ENCODE measurements around the gene TDRD12.
A peak's percentile ranks its signal among the peaks of the same experiment; 100 is the strongest.
"Not testable (repeated sequence)": the region's sequence is repeated elsewhere in the genome, so short reads cannot be mapped to it uniquely, and the experiment has no call there.

Gene TDRD12

GRCh38 chr19:32748497-32748896 is 28.9 kb downstream of the TDRD12 start:
- peak; percentile 53; the same call in 1 of the 2 replicates for TF ChIP-seq CTCF (IDR thresholded peaks at IDR 0.05; ENCODE audit: borderline replicate concordance, insufficient read depth, low read depth, low read length)

DNA sequence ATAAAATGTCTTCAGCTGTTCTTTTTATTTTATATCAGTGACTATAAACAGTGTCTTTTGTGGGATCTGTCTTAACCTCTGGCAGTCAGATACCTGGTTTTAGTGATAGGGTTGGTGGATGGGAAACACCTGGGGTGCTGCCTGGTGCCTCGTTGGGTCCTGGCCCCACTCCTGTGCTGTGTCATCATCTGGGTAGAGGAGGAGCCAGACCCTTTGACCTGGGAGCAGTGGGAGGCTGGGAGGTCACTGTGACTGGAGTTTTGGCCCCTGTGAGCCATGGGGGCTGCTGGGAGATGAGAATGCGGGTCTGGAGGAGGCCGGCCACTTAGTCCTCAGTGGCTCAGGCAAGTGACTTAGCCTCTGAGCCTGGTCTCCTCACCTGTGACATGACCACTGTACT is 29.4 kb downstream of the TDRD12 start:
- TF ChIP-seq CTCF (IDR thresholded peaks at IDR 0.05; ENCODE audit: borderline replicate concordance, insufficient read depth, low read depth, low read length), result no peak
- no peak overlapping the region for H3K4me3 ChIP-seq (ENCODE audit: low read depth, low read length)

More at GRCh38 chr19:32748497-32748896, 28.9 kb downstream of the TDRD12 start:
- no peak overlapping the region for H3K4me3 ChIP-seq (ENCODE audit: low read depth, low read length)

DNA sequence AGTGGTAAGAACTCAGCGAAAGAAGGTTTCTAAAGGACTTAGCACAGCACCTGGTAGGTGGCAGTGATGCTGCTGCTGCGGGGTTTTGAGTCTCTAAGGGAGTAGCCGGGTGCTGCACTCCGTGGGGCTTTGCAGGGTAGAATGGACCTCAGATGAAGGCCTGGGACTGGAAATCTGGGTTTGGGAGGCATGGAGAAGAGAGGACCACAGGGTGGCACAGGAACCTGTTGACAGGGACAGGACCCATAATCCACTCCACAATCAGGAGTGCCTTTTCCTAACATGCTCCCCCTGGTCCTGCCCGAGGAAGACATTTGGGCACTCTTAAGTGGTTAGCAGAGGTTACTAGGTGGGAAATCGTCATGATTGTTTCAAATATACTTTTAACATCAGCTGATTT is 29.8 kb downstream of the TDRD12 start:
- H3K4me3 ChIP-seq (ENCODE audit: low read depth, low read length), result no peak overlapping the region

DNA sequence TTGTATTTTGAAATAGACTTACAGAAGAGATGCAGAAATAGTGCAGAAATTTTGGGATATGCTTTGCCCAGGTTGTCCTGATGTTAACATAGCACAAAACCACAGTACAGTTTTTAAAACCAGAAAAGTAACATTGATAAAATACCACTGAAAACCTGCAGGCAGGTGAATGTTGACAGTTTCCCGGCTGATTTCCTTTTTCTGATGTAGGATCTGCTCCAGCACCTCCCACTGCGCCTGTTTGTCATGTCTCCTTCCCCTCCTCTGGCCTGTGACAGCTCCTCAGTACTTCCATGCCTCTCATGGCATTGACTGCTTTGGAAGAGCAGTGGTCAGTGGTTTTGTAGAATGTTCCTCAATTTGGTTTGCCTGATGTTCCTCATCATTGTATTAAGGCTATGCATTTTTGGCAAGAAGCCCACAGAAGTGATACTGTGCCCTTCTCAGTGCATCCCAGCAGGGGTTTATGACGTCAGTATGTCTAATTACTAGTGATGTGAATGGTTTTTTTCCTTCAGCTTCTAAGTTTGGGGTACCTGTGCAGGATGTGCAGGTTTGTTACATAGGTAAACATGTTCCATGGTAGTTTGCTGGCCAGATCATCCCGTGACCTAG is 31.0 kb downstream of the TDRD12 start:
- H3K4me3 ChIP-seq (ENCODE audit: low read depth, low read length), result no peak overlapping the region
- no peak for TF ChIP-seq CTCF (IDR thresholded peaks at IDR 0.05; ENCODE audit: borderline replicate concordance, insufficient read depth, low read depth, low read length)

More for the DNA sequence above, 29.8 kb downstream of the TDRD12 start:
- no peak for TF ChIP-seq CTCF (IDR thresholded peaks at IDR 0.05; ENCODE audit: borderline replicate concordance, insufficient read depth, low read depth, low read length)

GRCh38 chr19:32751066-32751465 is 31.5 kb downstream of the TDRD12 start:
- no peak overlapping the region for H3K4me3 ChIP-seq (ENCODE audit: low read depth, low read length)
- no peak for TF ChIP-seq CTCF (IDR thresholded peaks at IDR 0.05; ENCODE audit: borderline replicate concordance, insufficient read depth, low read depth, low read length)

DNA sequence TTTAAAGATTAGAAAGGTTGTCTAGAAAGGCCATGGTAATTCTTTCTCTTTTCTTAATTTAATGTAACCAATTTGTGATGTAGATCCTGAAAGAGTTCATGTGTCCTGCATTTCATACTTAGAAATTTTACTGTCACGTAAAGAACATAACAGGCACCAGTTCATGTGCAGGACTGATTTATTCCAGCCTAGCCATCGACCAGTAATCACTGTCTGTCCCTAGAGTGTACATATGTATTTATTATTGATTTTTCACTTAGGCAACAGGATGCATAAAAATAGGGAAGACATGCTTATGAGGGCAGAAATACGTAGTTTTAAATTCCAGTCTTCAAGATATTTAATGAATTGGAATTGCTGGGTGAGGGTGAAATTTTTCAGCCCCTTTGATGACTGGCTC is 37.6 kb downstream of the TDRD12 start:
- TF ChIP-seq CTCF (IDR thresholded peaks at IDR 0.05; ENCODE audit: borderline replicate concordance, insufficient read depth, low read depth, low read length), result no peak

DNA sequence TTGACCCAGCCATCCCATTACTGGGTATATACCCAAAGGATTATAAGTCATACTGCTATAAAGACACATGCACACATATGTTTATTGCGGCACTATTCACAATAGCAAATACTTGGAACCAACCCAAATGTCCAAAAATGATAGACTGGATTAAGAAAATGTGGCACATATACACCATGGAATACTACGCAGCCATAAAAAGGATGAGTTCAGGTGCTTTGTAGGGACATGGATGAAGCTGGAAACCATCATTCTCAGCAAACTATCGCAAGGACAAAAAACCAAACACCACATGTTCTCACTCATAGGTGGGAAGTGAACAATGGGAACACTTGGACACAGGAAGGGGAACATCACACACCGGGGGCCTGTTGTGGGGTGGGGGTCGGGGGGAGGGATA is 45.8 kb downstream of the TDRD12 start:
- not testable (repeated sequence) for H3K4me3 ChIP-seq (ENCODE audit: low read depth, low read length)

More for the DNA sequence above, 37.6 kb downstream of the TDRD12 start:
- H3K4me3 ChIP-seq (ENCODE audit: low read depth, low read length), result no peak overlapping the region

Measured in GM12875 (cell line).